Heart right ventricle (tissue), 16 donors: ENCODE results near the gene CHST3. TPM values are rescaled to one million over a fixed set of nuclear protein-coding genes. Genes with fewer than 3 reads are reported as not detected.

Experiments
- ATAC-seq, 8 donors: fragments of 200-7000 bp; cut with Tn5 transposase; one replicate each; pipeline ENCODE4 v1.9.1; 2020; ENCODE audit warnings: mild to moderate bottlenecking in 8 of 8, moderate library complexity in 8 of 8, moderate number of reproducible peaks in 1 of 8
- DNase-seq, 2 donors: peaks; one replicate each; pipeline ENCODE4 v3.0.0-alpha.2; 2020
- H3K27ac ChIP-seq, 10 donors: fragments of 200-600 bp; sonication (generic) in 2 of 10; one replicate each; pipeline versions ENCODE4 v1.5.0 to v1.8.0; 2020 to 2022; ENCODE audit warnings: mild to moderate bottlenecking in 3 of 10
- H3K27me3 ChIP-seq, 7 donors: fragments of 200-600 bp; one replicate each; pipeline ENCODE4 v1.8.0; 2021 to 2022; ENCODE audit warnings: mild to moderate bottlenecking in 2 of 7
- H3K36me3 ChIP-seq, 9 donors: fragments of 200-600 bp; sonication (generic) in 1 of 9; one replicate each; pipeline versions ENCODE4 v1.5.0 to v1.8.0; 2020 to 2022; ENCODE audit warnings: mild to moderate bottlenecking in 2 of 9
- H3K4me1 ChIP-seq, 9 donors: fragments of 200-600 bp; sonication (generic) in 1 of 9; one replicate each; pipeline versions ENCODE4 v1.5.0 to v1.8.0; 2020 to 2022; ENCODE audit warnings: mild to moderate bottlenecking in 4 of 9
- H3K4me3 ChIP-seq, 10 donors: fragments of 200-600 bp; sonication (generic) in 2 of 10; one replicate each; pipeline versions ENCODE4 v1.5.0 to v1.8.0; 2020 to 2022; ENCODE audit warnings: mild to moderate bottlenecking in 7 of 10, moderate library complexity in 2 of 10
- H3K9me3 ChIP-seq, 11 donors: fragments of 200-600 bp in 10 of 11; sonication (generic) in 2 of 11; one replicate each; pipeline versions ENCODE4 v1.5.0 to v1.8.0; 2013 to 2022; ENCODE audit warnings: mild to moderate bottlenecking in 2 of 11, control low read depth in 1 of 11, moderate library complexity in 1 of 11
- WGBS, 2 donors: extraction: QIAGEN DNeasy Blood & Tissue Kit; methylation state at CpG; one replicate each; pipeline ENCODE4 v1.1.7; 2013; ENCODE audit warnings: inconsistent platforms in 1 of 2; 5-methylcytosine and 5-hydroxymethylcytosine counted together
- intact Hi-C, 10 donors: fragments of 100-400 bp; cut with DNase I; formaldehyde crosslinking; loops; one replicate each; pipeline versions ENCODE4 v1.11.1 to v1.14.2; 2022
- polyA plus RNA-seq, 2 donors: library from polyadenylated mRNA; stranded (reverse); fragments of 200-250 nt; gene quantifications; one replicate each; pipeline ENCODE4 v1.2.3, GENCODE V29; 2013
- total RNA-seq, 10 donors: library from RNA; stranded (reverse); fragmentation: NEBNext Ultra II Directional in 3 of 10; extraction: Animal tissue kit (Norgen Biotek cat#: 25700) in 3 of 10; gene quantifications; one replicate each; pipeline versions ENCODE4 v1.2.1 to v1.2.4, GENCODE V29; 2021 to 2023
- TF ChIP-seq, protein P1 (sequence below), 9 donors: fragments of 200-600 bp; sonication (generic) in 2 of 9; IDR thresholded peaks; one replicate each; pipeline versions ENCODE4 v1.5.0 to v1.8.0; 2021 to 2022; ENCODE audit warnings: antibody characterized with exemption in 9 of 9, mild to moderate bottlenecking in 5 of 9, moderate library complexity in 1 of 9
- donor health status: Arrhythmogenic right ventricular cardiomyopathy.
- donor health status: ischemic (EF 13 %, LVEDD 7.1; RV severe dilation, severe dysfunction).
- donor health status: healthy with polysubstance abuse.
- donor health status: DM: no; HTN: yes; CAD: no.
- donor health status: DM: no; HTN: no; CAD: no.
- donor health status: ischemic (EF 25% LVEDD 6.9; RV normal size, moderate dysfunction).
- donor health status: ischemic (EF 25% LVEDD 5.7; RV mildly dilated, moderate dysfunction).
- donor health status: healthy.
- donor health status: DM: yes; HTN: yes; CAD: no.
- donor health status: Ischemic cardiomyopathy.
- donor health status: ischemic (EF 35%, LVEDD 5.7; RV mildly dilated, moderate dysfunction).
- donor health status: nonischemic (EF 11% LVEDD 7.7; RV severe dilation, severe dysfunction).
- donor health status: DM: yes; HTN: yes; CAD: no.
- donor health status: PGD.
- donor health status: ischemic (EF 29% LVEDD 5.4; RV normal size, mild dysfunction).
- donor health status: nonischemic (EF 23%, LVEDD 6.1; RV moderate dilation, normal function).

Gene CHST3
- total and polyA plus RNA-seq, 12 donors: 6.3 to 28.7 (median 20.5) TPM

DNA sequence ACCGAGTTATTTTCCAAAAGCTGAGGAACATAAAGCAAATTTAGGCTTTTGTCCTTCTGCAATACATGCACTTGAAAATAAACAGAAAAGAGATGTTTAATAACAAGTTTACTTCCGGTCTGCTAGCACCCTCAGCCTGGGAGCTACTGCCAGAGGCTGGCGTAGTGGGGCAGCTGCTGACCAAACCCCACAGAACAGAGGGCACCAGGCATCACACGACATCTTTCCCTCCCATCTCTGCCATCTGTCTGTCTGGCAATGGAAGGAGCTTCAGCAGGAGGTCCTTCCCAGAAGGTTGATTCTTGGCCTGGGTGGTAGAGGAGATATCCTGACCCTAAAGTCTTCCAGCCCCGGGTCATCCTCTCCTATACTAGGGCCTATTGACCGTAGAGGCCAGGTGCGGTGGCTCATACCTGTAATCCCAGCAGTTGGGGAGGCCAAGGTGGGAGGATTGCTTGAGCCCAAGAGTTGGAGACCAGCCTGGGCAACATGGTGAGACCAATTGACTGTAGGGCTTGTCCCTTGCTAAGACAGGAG is 47.8 kb downstream of the CHST3 start:
- intact Hi-C loops: loop anchor here in 1 of 10 donors (5.0 kb wide), 1 partner anchor 45 kb away; no protein-coding TSS in a partner anchor
- TF ChIP-seq, protein P1, sequence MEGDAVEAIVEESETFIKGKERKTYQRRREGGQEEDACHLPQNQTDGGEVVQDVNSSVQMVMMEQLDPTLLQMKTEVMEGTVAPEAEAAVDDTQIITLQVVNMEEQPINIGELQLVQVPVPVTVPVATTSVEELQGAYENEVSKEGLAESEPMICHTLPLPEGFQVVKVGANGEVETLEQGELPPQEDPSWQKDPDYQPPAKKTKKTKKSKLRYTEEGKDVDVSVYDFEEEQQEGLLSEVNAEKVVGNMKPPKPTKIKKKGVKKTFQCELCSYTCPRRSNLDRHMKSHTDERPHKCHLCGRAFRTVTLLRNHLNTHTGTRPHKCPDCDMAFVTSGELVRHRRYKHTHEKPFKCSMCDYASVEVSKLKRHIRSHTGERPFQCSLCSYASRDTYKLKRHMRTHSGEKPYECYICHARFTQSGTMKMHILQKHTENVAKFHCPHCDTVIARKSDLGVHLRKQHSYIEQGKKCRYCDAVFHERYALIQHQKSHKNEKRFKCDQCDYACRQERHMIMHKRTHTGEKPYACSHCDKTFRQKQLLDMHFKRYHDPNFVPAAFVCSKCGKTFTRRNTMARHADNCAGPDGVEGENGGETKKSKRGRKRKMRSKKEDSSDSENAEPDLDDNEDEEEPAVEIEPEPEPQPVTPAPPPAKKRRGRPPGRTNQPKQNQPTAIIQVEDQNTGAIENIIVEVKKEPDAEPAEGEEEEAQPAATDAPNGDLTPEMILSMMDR (IDR thresholded peaks at IDR 0.05): no peak
- WGBS, 2 donors: 94 to 97% methylated on average over 7 of the region's 7 CpGs
- H3K9me3 ChIP-seq: no peaks in the 10 kb centered on the region
- ATAC-seq: no peak
- DNase-seq: no peak
- H3K36me3 ChIP-seq: peaks cover 0 to 31% (median 18%) of the 10 kb centered on the region in 9 donors
- H3K27ac ChIP-seq: peak overlapping the region in 6 of 10 donors; percentile 68 to 94 (median 80)
- H3K4me1 ChIP-seq: peaks cover 48 to 94% (median 74%) of the 10 kb centered on the region in 9 donors
- H3K27me3 ChIP-seq: no peaks in the 10 kb centered on the region
- H3K4me3 ChIP-seq: no peak overlapping the region

DNA sequence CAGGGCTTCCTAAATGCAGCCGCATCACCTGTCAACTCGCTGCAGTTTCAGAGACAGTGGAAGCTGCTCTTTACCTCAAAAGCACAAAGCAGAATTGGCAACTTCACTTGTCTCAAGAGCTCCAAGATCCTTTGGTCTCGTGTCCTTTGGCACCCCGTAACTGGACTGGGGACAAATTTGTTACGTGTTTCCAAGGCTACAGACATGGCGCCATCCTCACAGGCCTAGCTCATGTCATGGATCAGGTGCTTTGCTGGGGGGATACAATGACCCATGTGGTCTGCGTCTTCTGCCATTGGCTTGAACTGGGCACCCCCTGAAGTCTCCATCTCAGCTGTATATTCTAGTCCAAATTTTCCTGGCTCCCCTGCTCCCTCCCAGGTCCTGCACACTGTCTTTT is 48.6 kb downstream of the CHST3 start:
- ATAC-seq (no peak), DNase-seq (no peak)
- intact Hi-C loops: loop anchor here in 1 of 10 donors (5.0 kb wide), 1 partner anchor 45 kb away; no protein-coding TSS in a partner anchor
- Histone ChIP-seq H3K9me3 (no peaks in the 10 kb centered on the region), H3K4me3 (no peak overlapping the region), H3K4me1 (peaks cover 49 to 98% (median 79%) of the 10 kb centered on the region in 9 donors), H3K27me3 (no peaks in the 10 kb centered on the region), H3K27ac (peak overlapping the region in 8 of 10 donors; percentile 46 to 94 (median 73)), H3K36me3 (peaks cover 0 to 23% (median 10%) of the 10 kb centered on the region in 9 donors)
- TF ChIP-seq, protein P1 (IDR thresholded peaks at IDR 0.05): no peak
- 71% methylated on average over 7 of the region's 7 CpGs for WGBS, 2 donors

DNA sequence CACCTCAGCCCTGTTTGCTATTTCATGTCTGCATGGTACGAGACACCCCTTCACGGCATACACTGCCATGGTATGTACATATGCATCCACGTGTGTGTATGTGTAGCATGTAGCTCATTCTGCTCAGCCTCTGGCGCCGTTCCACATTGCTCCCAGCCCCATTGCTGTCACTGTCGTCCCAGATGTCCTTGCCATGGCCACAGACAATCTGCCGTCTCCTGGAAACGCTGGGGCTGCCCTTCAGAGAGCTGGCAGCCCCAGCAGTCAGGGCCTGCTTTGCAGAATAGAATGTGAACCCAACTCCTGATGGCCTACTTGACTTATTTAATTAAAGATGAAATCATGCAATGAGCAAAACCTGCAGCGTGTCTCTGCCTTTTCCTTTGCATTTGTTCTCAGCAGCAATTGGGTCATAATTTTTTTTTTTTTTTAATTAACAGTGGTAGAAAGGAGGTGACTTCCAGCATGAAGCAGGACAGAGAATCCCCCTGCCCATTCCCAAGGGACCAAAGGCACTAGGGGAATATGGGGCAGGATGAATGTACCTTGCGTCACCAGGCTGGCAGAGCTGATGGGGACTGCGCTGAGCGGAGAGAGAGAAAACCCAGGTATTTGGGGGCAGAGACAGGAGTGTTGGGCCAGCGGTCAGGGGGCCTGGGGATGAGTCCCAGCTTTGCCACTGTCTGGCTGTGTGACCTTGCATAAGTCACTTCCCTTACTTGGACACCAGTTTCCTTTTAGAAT is 49.2 kb downstream of the CHST3 start:
- Histone ChIP-seq H3K27me3 (no peaks in the 10 kb centered on the region), H3K9me3 (no peaks in the 10 kb centered on the region), H3K4me3 (no peak overlapping the region), H3K27ac (peak overlapping the region; percentile 36 to 94 (median 70)), H3K36me3 (peaks cover 0 to 17% (median 4%) of the 10 kb centered on the region in 9 donors), H3K4me1 (peaks cover 49 to 99% (median 77%) of the 10 kb centered on the region in 9 donors)
- intact Hi-C loops: loop anchor here in 1 of 10 donors (5.0 kb wide), 1 partner anchor 46 kb away; no protein-coding TSS in a partner anchor
- TF ChIP-seq, protein P1 (IDR thresholded peaks at IDR 0.05): no peak
- DNase-seq (peak; percentile 68), ATAC-seq (peak in 6 of 8 donors; percentile 29 to 59 (median 50))
- 63 to 71% methylated on average over 13 of the region's 13 CpGs for WGBS, 2 donors

DNA sequence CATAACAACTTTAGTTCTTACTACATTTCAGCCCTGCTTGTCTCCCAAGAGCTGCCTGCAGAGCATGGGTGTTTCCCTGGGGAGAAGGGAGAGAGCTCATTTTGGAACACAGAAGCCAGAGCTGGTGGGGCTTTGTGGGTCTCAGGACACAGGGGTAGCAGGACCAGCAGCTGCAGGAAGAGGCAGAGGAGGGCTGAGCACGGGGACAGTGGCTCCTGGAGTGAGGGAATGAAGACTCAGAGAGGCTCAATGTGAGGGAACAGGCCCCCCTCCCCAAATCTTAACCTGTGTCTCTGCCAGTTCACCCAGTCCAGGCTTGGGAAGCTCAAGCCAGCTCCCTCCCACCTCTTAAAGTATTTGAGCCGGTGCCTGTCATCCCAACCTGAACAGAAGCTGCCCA is 50.0 kb downstream of the CHST3 start:
- DNase-seq (no peak), ATAC-seq (no peak)
- Histone ChIP-seq H3K36me3 (peaks cover 0 to 10% (median 0%) of the 10 kb centered on the region in 9 donors), H3K4me3 (no peak overlapping the region), H3K27me3 (no peaks in the 10 kb centered on the region), H3K4me1 (peaks cover 43 to 91% (median 69%) of the 10 kb centered on the region in 9 donors), H3K27ac (peak overlapping the region; percentile 36 to 94 (median 70)), H3K9me3 (no peaks in the 10 kb centered on the region)
- intact Hi-C loops: loop anchor here in 1 of 10 donors (5.0 kb wide), 1 partner anchor 47 kb away; no protein-coding TSS in a partner anchor
- 38 to 60% methylated on average over 2 of the region's 2 CpGs for WGBS, 2 donors
- TF ChIP-seq, protein P1 (IDR thresholded peaks at IDR 0.05): no peak
